ENCODE data around the gene B3GALT4.

Gene B3GALT4

DNA sequence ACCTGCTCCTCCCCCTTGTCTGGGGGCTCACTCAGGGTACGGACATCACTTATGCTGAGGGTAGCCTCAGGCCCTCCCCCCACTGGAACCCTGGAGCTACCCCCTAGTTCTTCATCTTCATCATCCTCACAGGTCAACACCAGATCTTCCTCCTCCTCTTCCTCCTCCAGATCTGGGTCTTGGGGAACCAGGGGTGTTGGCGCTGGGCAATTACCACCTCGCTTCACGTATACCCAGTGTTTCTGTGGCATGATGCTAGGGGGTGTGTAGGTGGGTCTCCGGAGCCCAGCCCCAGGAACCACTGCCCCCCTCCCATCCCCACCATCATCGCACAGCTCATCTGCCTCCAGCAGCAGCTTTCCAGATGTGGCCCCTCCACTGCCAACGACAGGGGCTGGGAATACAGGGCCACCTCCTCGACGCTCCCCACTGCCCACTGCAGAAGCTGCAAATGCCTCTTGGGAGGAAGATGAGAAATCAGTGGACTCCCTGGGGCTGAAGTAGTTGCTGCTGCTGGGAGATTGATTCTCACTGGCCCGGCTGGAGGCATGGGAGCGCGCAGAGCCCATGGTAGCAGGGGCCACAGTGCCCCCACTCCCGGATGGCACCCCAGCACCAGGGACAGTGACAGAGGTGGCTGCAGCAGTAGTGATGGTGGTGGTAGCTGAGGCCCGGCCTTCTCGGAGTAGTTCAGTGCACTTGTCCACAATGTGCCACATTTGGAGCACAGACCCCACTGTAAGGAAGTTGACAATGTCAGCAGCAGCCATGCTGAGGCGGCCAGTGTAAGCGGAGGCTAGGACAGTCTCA, 39.1 kb downstream of the B3GALT4 start:
- no peak for DNase-seq

DNA sequence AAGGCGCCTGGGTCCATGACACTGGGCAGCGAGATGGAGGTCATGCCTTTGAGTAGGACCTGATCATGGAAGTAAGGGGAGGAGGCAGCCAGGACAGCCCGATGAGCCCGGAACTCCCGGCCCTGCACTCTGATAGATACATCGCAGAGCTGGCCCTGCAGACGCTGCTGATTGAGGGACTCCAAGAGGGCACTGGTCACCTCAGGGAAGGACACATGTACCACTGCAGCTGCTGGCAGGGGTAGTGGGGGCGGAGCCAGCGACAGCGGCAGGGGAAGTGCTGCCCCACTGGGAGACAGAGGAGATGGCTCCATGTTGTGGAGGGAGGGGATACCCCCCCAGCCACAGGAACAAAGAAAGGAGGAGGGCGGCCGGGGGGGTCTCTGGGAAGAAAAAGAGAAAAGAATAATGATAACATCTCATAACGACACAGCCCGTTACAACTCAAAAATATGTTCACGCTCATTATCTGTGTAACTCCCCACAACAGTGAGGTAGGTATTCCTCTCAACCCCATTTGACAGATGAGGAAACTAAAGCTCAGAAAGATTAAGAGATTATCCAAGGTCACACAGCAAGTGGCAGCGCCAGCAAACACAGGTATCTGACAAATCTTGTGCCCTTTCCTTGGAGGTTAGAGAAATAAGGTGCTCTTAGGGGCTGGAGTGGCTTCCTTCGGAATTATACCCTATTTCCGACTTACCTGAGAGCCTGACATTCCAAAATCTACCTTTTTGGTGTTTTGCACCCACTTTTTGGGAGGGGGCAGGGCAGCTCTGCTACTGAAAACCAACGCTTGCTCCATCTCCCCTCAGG, 39.9 kb downstream of the B3GALT4 start:
- no peak for DNase-seq

DNA sequence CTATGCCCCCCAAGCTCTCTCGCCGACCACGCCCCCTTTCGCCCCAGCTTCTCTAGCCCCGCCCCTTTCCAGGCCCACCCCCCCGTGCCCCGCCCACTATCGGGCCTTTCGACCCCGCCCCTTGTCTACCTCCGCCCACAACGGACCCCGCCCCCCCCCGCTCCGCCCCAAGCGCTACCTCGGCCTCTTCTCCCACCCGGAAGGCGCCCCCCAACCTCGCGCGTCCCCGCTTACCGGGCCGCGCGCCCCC, 40.4 kb downstream of the B3GALT4 start:
- DNase-seq, result no peak

DNA sequence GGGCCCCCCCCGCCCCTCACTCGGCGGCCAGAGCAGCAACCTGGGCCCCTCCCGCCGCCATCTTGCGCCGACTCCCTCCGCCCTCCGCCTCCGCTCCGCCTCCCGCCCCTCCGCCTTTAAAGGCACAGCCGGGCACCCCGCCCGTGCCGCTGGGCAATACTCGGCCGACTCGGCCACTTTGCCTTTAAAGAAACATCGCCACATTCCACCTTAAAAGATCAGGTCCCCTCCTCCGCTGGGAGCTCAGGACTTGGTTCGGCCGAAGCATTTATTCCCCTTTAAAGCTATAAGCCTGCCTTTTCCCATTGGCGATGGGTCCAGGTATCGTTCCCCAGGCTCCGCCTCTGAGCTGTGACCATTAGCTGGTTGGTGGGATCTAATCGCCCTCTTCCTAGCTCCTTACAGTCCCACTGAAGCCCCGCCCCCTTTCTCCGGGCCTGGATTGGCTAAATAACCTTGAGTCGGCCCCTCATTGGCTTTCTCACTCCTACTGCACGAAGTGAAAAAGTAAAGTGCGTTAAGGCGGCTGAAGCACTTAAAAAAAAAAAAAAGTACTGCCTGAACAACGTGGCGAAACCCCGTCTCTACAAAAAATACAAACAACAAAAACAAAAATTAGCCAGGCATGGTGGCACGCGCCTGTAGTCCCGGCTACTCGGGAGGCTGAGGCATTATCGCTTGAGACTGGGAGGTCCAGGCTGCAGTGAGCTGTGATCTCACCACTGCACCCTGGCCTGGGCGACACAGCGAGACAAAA, 40.9 kb downstream of the B3GALT4 start, which contains the start of gene ZBTB22:
Gene ZBTB22 (minus strand): TSS at position 76 of the 757 bp plus-strand sequence. CDS start 828 bp downstream, outside the sequence.
- peak; percentile 89 for DNase-seq

DNA sequence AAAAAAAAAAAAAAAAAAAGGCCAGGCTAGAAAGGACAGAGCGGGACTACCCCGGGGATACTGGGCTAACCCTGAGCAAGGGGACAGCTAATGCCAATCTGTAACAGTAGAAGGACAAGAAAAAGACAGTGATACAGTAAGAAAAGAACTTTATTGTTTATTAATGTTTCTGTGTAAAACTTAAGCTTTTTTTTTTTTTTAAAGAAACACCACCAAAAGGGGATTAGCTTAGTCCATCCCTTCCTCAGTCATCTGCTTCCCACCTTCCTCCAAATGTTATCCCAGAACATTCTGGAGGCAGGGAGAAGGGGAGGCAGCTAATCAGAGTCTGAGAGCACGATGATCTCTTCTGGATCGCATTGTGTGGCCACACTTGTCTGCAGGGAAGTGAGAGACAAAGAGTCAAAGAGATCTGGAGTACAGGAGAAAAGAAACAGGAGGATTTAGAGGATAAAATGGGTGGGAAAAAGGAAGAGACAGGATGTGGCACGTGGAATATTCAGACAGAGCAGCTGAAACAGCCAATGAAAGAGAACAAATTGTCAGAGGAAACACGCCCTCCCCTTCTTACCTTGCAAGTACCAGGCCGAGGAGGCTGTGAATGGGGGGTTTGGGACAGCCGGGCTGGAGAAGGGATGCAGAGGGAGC, 41.6 kb downstream of the B3GALT4 start:
- no peak for DNase-seq

DNA sequence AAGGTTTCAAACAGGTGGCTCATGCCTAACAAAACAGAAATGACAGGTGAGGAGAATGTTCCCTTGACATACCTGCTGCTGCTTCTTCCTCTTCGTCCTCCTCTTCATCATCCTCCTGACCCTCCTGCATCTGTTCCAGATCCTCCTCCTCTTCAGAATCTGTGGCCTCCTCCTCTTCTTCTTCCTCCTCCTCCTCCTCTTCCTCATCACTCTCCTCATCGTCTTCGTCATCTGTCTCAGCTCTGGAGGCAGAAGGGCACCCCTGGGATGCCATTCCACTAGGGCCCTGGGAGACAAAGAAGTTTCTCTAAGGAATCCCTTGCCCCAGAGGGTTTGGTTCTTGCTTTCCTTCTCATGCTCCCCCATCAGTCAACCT, 43.0 kb downstream of the B3GALT4 start:
- no peak for DNase-seq

DNA sequence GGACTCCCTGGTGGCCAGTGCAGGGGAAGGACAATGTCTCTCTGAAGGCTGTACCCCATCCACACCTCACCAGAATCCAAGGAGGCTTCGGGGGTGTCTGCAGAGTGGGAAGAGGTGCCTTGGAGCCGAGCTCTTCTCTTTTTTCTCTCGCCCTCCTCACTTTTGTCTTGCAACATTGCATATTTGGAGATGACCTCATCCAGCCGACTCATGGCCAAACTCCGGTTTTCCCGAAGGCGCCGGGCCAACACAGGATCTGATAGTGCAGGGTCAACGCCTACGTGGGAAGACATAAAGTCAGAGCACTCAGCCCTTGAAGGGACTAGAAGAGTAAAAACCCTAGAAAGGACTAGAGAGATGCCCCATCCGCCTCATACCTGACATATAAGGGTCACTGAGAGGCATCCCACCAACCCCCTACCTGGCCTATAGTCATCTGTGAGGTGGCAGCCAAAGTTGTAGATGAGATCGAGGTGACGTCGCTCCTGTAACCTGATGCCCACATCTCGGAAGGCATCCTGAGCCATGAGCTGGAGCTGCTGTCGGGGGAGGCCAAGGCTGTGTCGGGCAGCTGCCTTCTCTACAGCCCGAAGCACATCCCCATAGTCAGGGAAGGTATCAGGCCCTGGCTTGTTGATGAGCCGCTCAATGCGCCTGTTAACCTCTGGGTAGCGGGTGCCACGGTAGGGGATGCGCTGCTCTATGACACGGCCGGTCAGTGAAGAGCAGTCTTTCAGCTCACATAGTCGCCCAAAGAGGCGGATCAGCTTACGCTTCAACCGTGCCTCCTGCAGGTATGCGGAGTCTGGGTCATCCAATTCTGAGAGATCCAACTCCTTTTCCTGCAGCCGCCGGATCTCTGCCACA, 43.6 kb downstream of the B3GALT4 start:
- DNase-seq, result no peak

DNA sequence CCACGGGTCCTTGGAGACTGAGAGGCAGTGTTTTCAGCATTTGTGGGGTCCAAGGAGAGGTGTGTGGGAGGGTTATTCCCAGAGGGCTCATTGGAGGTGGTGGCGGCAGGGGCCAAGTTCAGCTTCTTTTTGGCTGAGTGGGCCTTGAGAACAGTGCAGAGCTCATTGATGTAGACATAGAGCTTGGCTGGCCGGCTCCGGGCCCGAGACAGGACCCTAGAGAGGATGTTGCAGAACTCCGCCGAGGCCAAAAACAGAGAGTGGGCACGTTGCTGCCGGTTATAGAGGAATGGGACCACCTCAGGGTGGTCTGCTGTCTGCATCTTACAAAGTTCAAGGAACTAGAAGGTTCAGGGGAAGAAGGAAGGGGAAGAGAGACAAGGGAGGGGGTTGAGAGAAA, 44.3 kb downstream of the B3GALT4 start:
- DNase-seq, result no peak

DNA sequence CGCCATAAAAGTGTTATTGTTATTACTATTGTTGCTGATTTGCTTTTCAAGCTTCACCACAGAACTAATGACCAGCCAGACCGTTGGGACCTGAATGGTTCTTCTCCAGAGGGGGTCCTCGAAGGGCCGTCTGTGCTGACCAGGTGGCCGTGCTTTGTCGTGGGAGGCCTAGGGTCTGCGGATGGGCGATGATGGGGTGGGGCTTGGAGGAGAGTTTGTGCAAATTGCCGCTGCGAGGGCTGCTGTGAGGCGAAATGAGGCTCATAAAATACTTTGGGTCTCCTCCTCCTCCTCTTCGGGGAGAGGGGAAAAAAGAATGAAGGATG, 46.7 kb downstream of the B3GALT4 start:
- no peak for DNase-seq

DNA sequence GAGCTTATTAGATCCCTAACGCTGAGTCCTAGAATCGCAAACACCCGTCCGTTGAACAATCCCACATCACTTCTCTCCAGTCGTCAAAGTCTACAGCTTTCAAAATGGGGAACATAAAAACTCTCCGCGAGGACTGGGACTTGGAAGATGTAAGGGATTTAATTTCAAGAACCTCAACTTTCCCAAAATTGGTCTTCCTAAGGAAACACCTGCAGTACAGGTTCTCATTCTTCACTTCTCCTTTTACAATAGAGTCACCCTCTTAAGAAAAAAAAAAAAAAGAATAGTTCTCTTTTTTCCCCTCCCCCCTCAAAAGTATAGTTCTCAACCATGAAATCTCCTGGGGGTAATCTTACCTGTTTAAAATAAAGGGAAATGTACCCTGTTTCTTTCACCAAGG, 47.2 kb downstream of the B3GALT4 start:
- DNase-seq, result no peak

All from NCI-H1436 treated with DMSO at 0.1 percent for 48 hours (cell line).